T-helper 2 cell treated with Interferon-gamma antibody and Interleukin-4, amounts not matched to agents 100 ng/mL and 5 ng/mL, for 36 hours (primary cell): ENCODE measurements around the gene CYP2A6. TPM values are rescaled to one million over a fixed set of nuclear protein-coding genes. Genes with fewer than 3 reads are reported as not detected.
"Not testable (repeated sequence)": the region's sequence is repeated elsewhere in the genome, so short reads cannot be mapped to it uniquely, and the experiment has no call there.

Experiments
- intact Hi-C: fragments of 100-400 bp; cut with micrococcal nuclease; formaldehyde crosslinking; loops from one replicate; pipeline ENCODE4 v1.15.1; 2023
- total RNA-seq: library from RNA; stranded (reverse); gene quantifications from 2 replicates; pipeline ENCODE4 v1.2.3, GENCODE V29; 2022

CYP2A6 gene
- total RNA-seq, 1 donor from 2014 or later, result not detected

DNA sequence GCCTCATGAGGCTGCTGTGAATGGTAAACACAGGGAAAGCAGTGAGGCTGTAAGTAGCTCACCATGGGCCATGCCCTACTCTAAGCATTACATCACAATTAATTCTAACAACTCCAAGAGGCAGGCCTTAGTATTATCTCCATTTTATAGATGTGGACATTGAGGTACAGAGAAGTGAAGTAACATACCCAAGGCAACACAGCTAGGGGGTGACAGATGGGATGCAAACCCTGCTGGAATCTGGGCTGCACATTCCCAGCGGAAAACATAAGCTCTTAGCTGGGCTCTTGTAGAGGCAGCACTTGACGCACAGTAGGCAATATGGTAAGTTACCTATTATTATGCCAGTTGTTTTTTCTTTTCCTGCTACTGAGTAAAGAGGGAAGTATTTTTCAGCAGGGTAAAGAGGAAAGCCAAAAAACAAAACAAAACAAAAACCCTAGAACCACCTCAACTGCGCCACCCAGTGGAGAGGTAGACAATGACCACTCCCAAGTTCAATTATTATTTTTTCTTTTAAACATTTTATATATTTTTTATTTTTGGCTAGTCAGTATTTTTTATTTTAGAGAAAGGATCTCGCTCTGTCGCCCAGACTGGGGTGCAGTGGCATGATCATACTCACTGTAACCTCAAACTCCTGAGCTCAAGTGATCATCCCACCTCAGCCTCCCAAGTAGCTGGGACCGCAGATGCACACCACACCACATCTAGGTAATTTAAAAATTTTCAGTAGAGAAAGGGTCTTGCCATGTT is 30.6 kb downstream of the CYP2A6 start:
- intact Hi-C loops, result loop anchor here (1.0 kb wide), 1 partner anchor 156 kb away; no protein-coding TSS in a partner anchor

DNA sequence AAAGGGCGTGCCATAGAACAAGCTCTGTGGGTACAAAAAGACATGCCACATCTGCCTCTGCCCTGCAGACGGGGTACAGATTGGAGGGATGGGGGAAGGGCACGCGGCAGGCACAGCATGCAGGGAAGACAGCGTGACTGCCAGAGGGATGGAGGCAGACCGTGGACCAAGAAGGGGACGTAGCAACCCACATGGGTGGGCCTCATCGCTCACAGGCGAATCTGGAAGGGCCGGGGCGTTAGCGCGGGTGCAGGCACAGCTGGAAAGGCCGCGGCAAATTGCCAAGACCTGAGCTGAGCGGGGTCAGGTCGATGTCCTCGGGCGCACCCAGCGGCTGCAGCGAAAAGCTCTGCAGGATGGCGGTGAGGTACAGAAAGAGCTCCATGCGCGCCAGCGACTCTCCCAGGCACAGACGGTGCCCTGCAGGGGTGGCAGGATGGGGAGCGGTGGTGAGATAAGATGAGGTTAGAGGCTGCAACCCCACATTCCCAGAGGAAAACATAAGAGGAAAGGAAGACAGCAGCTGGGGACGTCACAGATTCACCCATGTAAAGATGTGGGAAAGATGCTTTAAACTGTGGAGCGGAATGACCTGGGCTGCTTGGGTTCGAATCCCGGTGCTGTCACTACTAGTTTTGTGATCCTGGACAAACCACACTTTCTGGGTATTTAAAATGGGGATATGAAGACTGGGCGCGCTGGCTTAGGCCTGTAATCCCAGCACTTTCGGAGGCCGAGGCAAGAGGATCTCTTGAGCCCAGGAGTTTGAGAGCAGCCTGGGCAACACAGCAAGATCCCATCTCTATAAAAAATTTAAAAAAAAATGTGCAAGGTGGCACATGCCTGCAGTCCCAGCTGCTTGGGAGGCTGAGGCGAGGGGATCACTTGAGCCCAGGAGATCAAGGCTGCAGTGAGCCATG is 31.5 kb downstream of the CYP2A6 start:
- intact Hi-C loops, result loop anchor here (1.0 kb wide), 1 partner anchor 155 kb away; no protein-coding TSS in a partner anchor

DNA sequence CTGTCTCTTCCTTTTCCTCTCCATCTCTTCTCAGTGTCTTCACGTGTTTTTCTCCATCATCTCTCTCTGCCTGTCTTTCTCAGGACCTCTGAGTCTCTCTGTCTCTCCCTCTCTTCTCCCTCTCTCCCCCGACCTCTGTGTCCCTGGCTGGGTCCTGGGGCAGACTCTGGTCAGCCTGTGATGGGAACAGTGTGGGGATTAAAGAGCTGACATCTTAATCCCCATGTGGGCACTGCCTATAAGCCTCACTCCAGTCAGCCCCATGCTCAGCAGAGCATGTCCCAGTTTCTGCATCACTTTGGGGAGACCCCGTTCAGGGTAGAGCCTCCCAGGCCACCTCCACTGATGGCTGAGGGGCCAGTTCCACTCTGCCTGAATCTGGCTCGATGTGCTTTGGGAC is 35.0 kb downstream of the CYP2A6 start:
- intact Hi-C loops, result no loop called here

DNA sequence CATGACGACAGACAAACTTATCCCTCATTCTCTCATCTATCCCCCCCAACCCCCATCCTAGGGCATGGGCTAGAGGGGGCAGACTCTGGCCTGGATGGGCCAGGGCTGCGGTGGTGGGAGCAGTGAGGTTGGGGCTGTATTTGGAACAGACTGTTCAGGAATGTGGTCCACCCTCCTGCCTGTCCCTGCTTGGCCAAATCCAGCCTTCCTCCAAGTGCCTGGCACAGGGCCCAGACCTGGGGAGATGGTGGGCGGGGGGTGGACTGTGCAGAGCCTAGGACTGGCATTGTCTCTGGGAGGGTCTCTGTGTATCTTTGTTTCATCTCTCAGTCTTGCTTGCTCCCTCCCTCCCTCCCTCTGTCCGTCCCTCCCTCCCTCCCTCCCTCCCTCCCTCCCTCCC is 37.1 kb downstream of the CYP2A6 start:
- intact Hi-C loops, result no loop called here

- intact Hi-C loops, result not testable (repeated sequence)
These were observed 37.7 kb downstream of the CYP2A6 start for GRCh38 chr19:40812571-40812970.

GRCh38 chr19:40811478-40812341 is 38.5 kb downstream of the CYP2A6 start:
- intact Hi-C loops, result no loop called here

DNA sequence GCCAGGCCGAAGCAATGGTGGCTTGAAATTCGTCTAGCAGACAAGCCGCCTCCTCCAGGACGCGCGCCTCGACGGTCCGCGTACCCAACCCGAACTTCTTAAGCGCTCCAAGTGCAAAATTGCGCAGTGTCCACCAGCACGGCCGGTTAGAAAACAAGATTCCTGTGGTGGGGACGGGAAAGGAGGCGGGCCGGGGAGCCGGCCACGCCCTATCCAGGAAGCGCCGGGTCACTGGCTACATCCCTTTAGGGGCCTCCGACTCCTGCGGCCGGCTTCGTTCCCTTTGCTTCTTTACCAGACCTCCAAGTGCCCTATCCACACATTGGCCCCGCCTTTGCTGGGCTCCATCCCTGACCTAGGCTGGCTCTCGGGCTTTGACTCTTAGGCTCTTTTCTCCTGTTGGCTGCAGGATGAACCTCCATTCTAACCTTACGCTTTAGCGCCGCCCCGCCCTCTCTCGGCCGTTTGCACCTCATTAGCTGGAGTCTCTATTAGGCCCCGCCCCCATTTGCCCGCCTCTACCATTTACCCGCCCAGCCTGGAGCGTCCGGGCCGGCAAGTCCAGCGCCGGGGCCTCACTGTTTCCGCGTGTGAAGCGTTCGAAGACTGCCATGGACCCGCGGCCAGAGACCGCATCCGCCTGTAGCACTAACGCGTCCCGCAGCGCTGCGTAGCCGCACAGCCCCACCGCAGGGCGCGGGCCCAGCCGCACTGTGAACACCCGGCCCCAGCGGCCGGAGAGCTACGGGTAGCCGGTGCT is 39.4 kb downstream of the CYP2A6 start:
- intact Hi-C loops, result not testable (repeated sequence)

DNA sequence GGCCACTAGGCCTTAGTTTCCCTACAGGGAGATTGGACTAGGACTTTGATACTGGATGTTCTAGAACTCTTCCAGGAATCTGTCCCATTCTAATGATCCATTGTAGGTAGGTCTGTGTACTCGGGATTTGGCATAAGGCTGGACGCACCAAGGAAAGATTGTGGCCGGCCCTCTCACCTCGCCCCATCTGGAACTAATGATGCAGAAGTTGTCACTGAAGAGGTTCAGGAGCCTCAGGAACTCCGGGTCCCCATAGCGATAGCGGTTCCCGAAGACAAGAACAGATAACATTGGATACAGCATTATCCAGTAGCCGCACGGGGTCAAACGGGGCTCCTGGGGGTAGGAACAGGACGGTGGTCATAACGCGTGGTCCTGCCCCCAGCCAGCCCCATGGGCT is 40.1 kb downstream of the CYP2A6 start:
- intact Hi-C loops, result no loop called here

DNA sequence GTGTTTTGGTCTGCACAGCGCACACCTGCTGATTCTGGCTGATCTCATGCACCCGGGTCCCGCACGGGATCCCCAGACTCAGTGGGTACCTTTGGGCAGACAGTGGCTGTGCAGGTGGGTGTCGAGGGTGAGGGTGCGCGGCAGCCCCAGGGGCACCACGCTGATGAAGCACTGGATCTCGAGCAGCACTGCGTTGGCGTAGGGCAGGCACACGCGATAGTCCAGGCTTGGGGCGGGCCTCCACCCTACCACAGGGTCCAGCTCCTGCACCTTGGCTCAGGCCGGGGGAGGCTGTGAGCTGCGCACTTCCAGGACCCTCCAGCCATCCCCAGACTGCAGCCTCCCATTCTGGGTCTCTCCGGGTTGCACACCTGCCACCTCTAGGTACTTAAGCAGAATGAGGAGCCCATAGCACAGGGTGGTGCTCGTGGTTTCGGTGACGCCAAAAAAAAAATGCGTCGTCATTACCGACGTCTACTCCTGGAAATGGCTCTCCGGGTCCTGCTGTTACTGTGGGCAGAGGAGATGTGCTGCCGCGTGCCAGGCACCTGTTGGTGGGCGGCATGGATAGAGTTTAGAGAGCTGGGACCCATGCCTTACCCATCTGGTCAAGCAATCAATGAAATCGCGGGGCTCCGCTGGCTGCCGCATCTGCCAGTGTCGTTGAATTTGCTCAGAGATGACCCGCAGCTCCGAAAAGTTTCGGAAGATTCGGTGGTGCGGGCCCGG is 40.7 kb downstream of the CYP2A6 start:
- intact Hi-C loops, result no loop called here

DNA sequence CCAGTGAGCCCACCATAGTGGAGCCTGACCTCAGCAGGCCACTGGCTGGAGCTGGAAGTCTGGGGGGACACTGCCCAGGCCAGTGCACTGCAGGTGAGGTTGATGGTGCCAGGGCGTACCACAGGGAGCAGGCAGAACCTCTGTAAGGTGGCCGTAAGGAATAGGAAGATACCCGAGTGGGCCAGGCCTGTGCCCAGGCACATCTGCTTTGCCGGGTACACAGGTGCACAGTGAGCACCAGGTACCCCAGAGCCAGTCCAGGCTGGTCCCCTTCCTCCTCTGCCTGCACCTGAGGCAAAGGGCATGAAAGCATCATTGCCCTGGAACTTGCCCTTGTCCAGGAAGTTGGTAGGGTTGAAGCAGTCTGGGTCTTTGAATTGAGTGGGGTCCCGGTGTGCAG is 41.8 kb downstream of the CYP2A6 start:
- intact Hi-C loops, result no loop called here

- intact Hi-C loops, result no loop called here
These were observed 42.3 kb downstream of the CYP2A6 start for GRCh38 chr19:40808021-40808325.

DNA sequence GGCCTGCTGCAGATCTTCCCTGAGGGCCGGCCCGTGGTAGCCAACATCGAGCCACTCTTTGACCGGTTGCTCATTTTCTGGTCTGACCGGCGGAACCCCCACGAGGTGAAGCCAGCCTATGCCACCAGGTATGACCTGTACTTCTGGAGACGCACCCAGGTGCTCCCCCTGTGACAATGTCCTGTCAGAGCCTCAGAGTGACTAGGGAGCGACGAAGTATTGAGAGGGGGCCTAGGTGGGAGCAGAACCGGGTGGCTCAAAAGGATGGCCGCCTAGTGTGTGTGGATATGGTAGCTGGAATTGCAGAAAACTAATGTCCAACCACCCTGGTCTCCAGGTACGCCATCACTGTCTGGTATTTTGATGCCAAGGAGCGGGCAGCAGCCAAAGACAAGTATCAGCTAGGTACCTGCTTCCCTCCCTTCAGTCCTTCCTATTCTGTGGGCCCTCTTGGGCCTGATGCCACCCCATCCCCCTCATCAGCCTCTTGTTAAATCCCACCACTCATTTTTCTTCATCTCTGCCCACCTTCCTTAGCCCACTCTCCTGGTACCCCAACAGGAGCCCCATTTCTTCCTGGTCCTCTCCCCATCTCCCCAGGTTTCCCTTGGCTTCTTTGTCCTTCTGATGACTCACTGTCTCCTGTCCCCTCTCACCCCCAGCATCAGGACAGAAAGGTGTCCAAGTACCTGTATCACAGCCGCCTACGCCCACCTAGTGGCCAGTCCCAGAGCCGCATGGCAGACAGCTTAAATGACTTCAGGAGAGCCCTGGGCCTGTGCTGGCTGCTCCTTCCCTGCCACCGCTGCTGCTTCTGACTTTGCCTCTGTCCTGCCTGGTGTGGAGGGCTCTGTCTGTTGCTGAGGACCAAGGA is 42.9 kb downstream of the CYP2A6 start:
- intact Hi-C loops, result loop anchor here (2.0 kb wide), 2 partner anchors 57 to 145 kb away; partner anchors contain the start of genes ACTMAP and SNRPA

- intact Hi-C loops, result loop anchor here (1.0 to 2.0 kb wide), 3 partner anchors 56 to 457 kb away; partner anchors contain the start of genes ACTMAP and SNRPA
These were observed 43.7 kb downstream of the CYP2A6 start for GRCh38 chr19:40806423-40807146.

GRCh38 chr19:40805258-40805868 is 44.9 kb downstream of the CYP2A6 start:
- intact Hi-C loops, result no loop called here

GRCh38 chr19:40804783-40805242 is 45.4 kb downstream of the CYP2A6 start:
- intact Hi-C loops, result no loop called here

- intact Hi-C loops, result no loop called here
These were observed 46.1 kb downstream of the CYP2A6 start for GRCh38 chr19:40803857-40804782.
